8988T (cell line): Measurements from ENCODE around the gene GABRG2.
"Not testable (repeated sequence)": the region's sequence is repeated elsewhere in the genome, so short reads cannot be mapped to it uniquely, and the experiment has no call there.

Experiments
- DNase-seq: peaks from one replicate; pipeline ENCODE4 v3.0.0; 2011

The GABRG2 gene

GRCh38 chr5:162067655-162068411 is at the start of gene GABRG2:
Gene GABRG2 (plus strand): TSS chr5:162067773. CDS start chr5:162068000, 227 bp downstream.
- DNase-seq, result no peak

- DNase-seq, result no peak
These were observed 42.3 kb upstream of the GABRG2 start for GRCh38 chr5:162025312-162025711.

- no peak for DNase-seq
These were observed 40.8 kb upstream of the GABRG2 start for GRCh38 chr5:162026803-162027202.

GRCh38 chr5:162037431-162037830 is 30.1 kb upstream of the GABRG2 start:
- no peak for DNase-seq

- no peak for DNase-seq
These were observed 20.3 kb upstream of the GABRG2 start for GRCh38 chr5:162047279-162047678.

- DNase-seq, result no peak
These were observed 14.9 kb upstream of the GABRG2 start for GRCh38 chr5:162052676-162053075.

GRCh38 chr5:162055095-162055494 is 12.5 kb upstream of the GABRG2 start:
- DNase-seq, result not testable (repeated sequence)

- DNase-seq, result no peak
These were observed 411 bp upstream of the GABRG2 start for GRCh38 chr5:162067162-162067561.

GRCh38 chr5:162068412-162068811 is 839 bp downstream of the GABRG2 start:
- DNase-seq, result no peak

- no peak for DNase-seq
These were observed 1.4 kb downstream of the GABRG2 start for GRCh38 chr5:162068936-162069335.

- no peak for DNase-seq
These were observed 11.2 kb downstream of the GABRG2 start for GRCh38 chr5:162078805-162079204.

- no peak for DNase-seq
These were observed 23.8 kb downstream of the GABRG2 start for GRCh38 chr5:162091336-162091735.

- no peak for DNase-seq
These were observed 28.9 kb downstream of the GABRG2 start for GRCh38 chr5:162096448-162096847.

GRCh38 chr5:162107591-162107990 is 40.0 kb downstream of the GABRG2 start:
- no peak for DNase-seq

- DNase-seq, result no peak
These were observed 52.2 kb downstream of the GABRG2 start for GRCh38 chr5:162119801-162120200.

- no peak for DNase-seq
These were observed 60.5 kb downstream of the GABRG2 start for GRCh38 chr5:162128117-162128516.

GRCh38 chr5:162132348-162132747 is 64.8 kb downstream of the GABRG2 start:
- DNase-seq, result no peak

GRCh38 chr5:162139190-162139589 is 71.6 kb downstream of the GABRG2 start:
- no peak for DNase-seq

GRCh38 chr5:162154242-162154641 is 86.7 kb downstream of the GABRG2 start:
- DNase-seq, result no peak

GRCh38 chr5:162160401-162160800 is 92.8 kb downstream of the GABRG2 start:
- DNase-seq, result no peak

GRCh38 chr5:162163663-162164062 is 96.1 kb downstream of the GABRG2 start:
- no peak for DNase-seq

GRCh38 chr5:162174358-162174974 is 106.9 kb downstream of the GABRG2 start:
- DNase-seq, result no peak

- DNase-seq, result no peak
These were observed 119.8 kb downstream of the GABRG2 start for GRCh38 chr5:162187371-162187770.

- no peak for DNase-seq
These were observed 122.1 kb downstream of the GABRG2 start for GRCh38 chr5:162189719-162190118.

GRCh38 chr5:162193012-162193411 is 125.4 kb downstream of the GABRG2 start:
- DNase-seq, result no peak
